CD4-positive, alpha-beta T cell treated with Interleukin-6 for 4 hours (primary cell): ENCODE data around the gene CDC42EP3.

ENCODE experiments used
- DNase-seq: peaks from one replicate; pipeline ENCODE4 v3.0.0-alpha.2; 2020; ENCODE audit warnings: mixed read lengths

CDC42EP3 gene, protein sequence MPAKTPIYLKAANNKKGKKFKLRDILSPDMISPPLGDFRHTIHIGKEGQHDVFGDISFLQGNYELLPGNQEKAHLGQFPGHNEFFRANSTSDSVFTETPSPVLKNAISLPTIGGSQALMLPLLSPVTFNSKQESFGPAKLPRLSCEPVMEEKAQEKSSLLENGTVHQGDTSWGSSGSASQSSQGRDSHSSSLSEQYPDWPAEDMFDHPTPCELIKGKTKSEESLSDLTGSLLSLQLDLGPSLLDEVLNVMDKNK

GRCh38 chr2:37671009-37671815 is at the start of gene CDC42EP3:
Gene CDC42EP3, minus strand, starts transcription at chr2:37671642. Its CDS starts 25,055 bp downstream, at chr2:37646587.
- DNase-seq: peak; percentile 80

GRCh38 chr2:37721201-37721560 is 49.7 kb upstream of the CDC42EP3 start:
- no peak for DNase-seq

DNA sequence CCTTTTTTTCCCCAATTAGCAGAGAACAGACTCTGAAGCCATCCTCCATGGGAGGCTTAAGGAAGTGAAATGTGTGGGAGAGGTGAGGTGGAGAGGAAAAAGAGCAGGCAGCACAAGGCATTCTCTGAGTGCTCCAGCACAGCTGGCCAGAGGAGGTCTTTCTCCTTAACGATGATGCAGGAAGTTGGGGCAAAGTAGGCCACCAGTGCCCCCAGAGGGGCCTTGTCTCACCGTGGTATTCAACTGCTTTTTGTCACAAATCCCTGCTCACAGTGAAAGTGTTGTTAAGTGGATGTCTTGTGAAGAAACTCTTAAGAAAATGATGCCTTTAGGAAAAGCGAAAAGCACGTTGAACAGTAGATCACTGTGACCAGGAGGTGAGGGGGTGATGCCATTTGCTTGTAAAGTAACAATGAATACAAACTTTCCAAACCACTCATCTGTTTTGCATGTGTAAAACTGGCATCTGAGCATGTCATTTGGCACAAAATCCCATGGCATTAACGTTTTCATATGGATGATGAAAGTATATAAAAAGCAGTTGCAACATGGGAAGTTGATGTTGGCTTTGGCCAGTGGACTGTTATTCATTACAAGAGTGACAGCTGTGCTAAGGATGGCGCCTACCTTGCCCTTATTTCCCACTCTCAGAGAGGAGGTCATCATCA is 49.2 kb upstream of the CDC42EP3 start:
- DNase-seq: no peak

DNA sequence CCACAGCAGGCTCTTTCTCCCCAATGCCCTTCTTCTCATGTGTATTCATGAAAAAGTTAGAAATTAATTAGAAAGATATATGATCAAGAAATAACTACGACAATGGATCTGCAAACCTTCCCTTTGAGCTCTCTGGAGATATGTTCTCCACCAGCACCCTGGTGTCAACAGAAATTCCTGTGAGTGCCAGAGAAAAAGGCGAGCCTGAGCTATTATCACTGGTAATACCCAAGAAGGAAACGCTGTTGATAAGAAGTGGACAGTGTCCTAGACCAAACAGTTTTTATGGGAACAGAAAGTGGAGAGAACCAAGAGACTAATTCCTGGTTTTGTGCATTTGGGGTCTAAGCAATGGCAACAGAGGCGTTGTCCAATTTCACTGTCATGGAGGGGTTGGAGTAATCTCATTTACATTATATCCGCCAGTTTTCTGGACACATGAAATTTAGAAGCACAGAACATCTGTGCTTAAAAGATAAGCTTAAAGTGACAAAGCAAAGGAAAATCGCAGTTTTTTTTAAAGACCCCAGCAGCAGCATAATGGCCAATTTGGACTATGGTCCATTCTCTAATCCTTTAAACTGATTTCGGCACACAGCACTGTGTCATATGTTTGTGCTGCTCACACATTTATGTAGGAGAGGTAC is 47.2 kb upstream of the CDC42EP3 start:
- DNase-seq: no peak

DNA sequence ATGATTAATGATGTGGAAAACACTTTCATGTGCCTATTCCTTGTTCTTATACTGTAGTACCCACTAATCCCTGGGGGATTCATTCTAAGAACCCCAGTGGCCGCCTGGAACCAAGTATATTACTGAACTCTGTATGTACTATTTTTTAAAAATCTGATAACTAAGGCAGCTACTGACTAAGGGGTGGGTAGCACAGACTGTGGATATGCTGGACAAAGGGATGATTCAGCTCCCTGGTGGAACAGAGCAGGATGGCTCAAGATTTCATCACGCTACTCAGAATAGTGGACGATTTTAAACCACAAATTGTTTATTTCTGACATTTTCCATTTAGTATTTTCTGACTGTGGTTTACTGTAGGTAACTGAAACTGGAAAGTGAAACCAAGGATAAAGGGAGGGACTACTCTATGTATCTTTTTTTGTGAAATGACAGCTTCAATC is 41.8 kb upstream of the CDC42EP3 start:
- no peak for DNase-seq

DNA sequence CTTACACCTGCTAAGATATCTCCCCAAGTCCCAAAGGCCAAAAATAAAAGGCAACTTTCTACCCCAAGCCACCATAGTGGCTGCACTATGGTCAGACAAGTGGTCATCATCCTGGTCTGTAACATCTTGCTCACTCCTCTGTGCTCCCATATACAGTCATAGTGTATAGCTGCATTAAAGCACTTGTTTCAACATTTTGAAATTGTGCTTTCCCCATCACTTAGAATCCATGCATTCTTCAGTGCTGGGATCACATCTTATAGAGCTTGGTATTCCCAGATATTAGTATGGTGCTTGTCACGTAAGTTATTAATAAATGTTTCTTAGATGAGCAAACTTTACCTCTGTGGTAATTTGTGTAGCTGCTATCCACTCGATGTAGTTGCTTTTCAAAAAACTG is 40.4 kb upstream of the CDC42EP3 start:
- no peak for DNase-seq

- peak; percentile 48 for DNase-seq
Measured at GRCh38 chr2:37711308-37711731, 39.9 kb upstream of the CDC42EP3 start.

DNA sequence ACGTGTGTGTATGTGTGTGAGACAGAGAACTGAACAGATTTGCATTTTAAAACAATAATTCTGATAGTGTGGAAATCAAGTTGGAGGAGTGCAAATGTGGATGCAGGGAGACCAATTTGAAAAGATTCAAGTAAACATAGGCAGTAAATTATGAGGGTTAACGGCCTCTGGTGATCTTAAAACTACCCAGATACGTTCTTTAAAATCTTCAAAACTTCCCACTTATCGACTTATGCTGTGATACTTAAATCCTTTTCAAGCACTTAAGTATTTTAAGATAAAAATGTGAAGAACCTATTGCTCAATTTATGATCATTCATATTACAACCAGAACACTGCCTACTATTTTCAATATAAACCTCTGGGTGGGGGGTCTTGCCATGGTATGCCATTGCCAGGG is 37.7 kb upstream of the CDC42EP3 start:
- DNase-seq: no peak

DNA sequence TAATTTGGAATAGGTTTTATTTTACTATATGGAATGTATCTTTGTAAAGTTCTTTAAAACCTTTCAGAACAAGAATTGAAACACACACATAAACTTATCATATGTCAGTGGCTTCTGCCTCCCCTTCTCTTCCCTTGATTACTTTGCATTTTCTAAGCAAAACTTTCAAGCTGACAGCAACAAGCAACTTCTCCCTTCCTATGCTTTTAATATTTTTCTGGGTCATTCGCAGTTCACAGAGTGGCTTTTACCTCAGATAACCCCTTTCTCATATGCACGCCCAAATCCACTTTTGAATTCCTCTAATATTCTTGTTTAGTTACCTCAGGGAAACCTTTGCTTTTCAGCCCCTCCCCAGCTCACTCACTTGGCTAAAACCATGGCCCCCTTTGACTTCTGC is 36.7 kb upstream of the CDC42EP3 start:
- no peak for DNase-seq

GRCh38 chr2:37707393-37707792 is 36.0 kb upstream of the CDC42EP3 start:
- no peak for DNase-seq

DNA sequence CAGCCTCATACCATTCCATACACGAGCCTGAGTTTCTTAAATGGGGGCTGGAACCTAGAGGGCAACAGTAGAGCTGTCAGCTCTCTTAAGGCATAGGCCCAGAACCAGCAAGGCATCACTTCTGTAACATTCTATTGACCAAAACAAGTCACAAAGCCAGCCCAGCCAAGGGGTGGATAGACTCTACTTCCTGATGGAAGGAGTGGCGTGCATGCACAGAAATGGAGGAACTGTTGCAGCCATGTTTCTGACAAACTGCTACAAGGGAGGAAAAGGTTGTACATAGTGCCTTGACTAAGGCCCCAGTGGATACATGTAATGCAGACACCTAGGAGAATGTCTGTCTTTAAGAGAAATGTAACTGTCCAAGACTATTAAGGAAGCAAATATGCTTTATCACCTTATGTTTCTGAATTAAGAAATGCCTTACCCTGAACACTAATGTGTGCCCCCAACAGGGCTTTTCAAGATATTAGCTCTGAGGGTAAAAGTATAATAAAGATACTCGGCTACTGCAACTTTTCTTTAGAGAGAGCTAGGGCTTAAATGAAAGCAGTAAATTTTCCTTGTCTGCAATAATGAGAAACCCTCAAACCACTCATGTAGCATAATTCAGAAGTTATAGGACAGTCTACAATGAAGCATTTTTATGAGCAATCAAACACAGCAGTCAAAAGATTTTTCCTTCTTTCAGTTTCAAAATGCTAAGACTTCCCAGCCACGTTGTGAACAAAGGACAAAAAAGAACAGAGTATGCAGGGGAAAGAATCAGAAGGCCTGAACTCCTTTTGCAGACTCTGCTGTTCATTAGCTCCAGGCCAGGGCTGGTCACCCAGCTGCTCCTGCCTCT is 35.1 kb upstream of the CDC42EP3 start:
- no peak for DNase-seq

DNA sequence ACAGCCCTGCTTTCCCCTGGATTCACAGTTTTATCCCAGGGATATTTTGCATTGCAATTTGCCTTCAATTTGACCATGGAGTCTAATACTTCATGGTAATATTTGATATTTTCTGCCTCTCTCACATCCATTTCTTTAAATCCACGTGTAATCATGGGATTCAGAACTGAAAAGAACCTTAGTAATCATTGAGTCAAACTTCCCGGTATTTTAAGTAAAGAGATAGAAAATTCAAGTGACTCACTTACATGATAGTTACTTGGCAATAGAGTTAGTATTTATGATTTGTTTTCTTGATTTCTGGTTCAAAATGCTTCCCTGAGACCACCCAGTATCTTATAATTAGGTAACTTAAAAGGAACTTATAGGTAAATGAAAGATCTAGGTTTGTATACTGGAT is 33.7 kb upstream of the CDC42EP3 start:
- no peak for DNase-seq

DNA sequence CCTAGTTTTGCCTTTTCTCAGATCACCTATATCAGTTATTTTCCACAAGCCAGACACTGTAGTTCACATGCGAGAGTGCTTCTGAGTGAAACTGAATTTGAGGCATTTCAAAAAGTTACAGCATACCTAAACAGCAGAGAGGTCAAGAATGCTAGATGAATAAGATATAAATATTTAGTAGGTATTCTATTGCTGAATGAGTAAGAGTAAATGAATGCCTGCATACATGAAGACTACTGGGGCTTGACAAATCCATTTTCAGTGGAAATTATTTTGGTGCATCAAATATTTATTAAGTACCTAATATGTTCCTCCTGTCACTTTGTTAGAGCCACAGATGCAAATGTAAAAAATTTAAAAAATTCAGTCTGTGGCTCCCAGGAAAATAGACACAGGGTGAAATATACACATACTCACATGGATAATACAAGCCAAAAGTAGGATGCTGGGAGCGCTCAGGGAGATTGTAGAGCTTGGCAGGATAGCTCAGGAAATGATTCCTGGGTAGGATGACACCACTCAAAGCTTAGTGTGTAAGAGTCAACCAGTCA is 27.6 kb upstream of the CDC42EP3 start:
- no peak for DNase-seq

- DNase-seq: no peak
Measured at GRCh38 chr2:37695336-37695735, 23.9 kb upstream of the CDC42EP3 start.

GRCh38 chr2:37692711-37693110 is 21.3 kb upstream of the CDC42EP3 start:
- no peak for DNase-seq

- DNase-seq: no peak
Measured at GRCh38 chr2:37689751-37690150, 18.3 kb upstream of the CDC42EP3 start.

DNA sequence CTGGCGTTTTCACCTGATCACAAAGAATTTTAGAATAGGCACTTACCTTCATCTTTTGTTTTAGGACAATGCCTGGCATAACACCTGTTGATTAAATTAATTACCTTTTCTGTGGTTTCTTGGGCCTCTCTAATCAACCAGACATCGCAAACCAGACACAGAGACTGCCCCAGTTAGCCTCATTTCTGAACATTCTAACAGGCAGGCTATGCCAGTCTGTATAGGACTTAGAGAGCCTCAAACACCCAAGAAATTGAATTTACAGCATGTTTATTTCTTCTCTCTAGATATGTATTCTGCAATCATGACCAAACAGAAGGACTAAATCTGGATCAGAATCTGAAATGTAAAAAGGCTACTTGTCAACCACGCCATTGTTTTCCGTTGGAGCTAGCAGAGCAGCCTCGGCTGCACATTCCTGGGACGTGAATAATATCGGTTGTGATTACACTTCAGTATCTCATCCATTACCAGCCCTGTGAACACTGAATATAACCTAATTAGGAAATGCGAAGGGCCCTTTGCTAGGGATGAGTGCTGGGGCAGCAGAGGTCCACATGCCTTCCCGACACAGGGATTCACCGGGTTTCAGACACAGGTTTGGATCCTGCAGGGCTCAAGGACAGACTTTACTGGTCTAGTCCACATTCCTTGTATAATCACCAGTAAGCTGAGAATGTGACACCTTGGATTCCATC is 17.5 kb upstream of the CDC42EP3 start:
- no peak for DNase-seq

DNA sequence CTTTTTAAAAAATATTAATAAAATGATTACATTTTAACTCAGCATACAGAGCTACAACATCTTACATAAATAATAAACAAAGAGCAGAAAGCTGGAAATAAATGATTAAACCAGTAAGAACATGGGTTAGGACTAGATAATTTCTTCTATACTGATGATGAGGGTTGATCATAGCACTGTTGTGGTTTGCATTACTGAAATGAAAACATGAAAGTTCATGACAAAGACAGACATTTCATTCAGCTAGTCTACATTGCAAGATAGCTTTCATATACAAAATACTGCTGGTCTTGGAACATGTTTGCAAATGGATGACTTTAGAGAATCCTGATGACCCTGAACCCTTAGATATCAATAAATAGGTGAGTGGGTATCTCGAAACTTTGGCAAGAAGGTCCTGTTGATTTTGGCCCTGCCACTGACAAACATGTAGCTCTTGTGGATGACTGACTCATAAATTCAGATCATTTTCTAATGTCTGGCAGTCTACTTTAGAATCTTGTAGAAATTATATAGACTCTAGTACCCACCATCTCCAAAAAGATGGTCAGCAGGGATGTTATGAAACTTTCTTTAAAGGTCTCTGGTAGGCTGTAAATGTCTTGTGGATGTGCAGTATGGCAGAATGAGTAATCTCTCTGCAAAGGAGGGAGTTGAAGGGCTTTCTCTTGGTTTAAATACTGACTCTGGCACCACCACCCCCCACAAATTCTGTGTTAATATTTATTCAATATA is 15.5 kb upstream of the CDC42EP3 start:
- DNase-seq: no peak

- no peak for DNase-seq
Measured at GRCh38 chr2:37684809-37685208, 13.4 kb upstream of the CDC42EP3 start.

DNA sequence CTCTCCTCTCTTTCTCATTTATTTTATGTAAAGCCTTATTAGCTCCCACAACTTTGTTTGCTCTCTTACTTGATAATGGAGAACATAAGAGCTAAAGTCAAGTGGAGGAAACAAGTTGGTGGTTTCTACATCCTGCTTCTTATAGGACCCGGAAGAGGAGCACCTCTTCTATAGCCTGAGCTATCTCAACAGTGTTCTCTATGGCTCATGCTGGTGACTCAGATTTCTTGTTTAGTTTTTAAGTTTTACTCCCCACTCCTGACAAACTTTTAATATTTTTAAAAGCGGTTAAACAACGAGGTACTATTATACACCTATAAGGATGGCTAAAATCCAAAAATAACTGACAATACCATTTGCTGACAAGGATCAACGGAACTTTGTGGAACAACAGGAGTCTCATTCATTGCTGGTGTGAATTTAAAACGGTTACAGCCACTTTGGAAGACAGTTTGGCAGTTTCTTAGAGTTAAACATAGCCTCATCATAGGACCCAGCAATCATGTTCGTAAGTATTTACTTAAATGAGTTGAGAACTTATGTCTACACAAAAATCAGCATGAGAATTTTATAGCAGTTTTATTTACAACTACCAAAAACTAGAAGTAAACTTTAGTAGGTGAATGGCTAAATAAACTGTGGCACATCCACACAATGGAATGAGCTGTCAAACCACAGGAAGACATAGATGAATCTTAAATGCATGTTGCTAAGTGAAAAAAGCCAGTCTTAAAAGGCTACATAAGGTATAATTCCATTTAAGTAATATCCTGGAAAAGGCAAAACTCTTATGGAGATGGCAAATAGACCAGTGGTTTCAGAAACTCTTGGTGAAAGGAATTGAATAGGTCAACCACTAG is 12.7 kb upstream of the CDC42EP3 start:
- DNase-seq: peak; percentile 39
